Stimulated activated naive CD8-positive, alpha-beta T cell treated with anti-CD3 and anti-CD28 coated beads, Interleukin-15, amount 100 ng/mL, for 72 hours (primary cell): ENCODE data around the gene MAP2K1.

Experiments used
- ATAC-seq: fragments of 150-1000 bp; cut with Tn5 transposase; 2 replicates; pipeline ENCODE4 v1.10.0; 2021; ENCODE audit warnings: mild to moderate bottlenecking, moderate library complexity
- DNase-seq, 2 donors: peaks; one replicate each; pipeline ENCODE4 v3.0.0; 2021 to 2022
- H3K27ac Mint-ChIP-seq, 2 donors: one replicate each; pipeline ENCODE4 v1.8.0; 2022; ENCODE audit warnings: mild to moderate bottlenecking in 2 of 2, mixed read lengths in 2 of 2, moderate library complexity in 2 of 2
- H3K27me3 Mint-ChIP-seq: one replicate; pipeline ENCODE4 v1.8.0; 2022; ENCODE audit warnings: mixed read lengths
- H3K4me1 Mint-ChIP-seq: one replicate; pipeline ENCODE4 v1.8.0; 2022; ENCODE audit warnings: mild to moderate bottlenecking, mixed read lengths
- H3K4me3 Mint-ChIP-seq, 2 donors: one replicate each; pipeline ENCODE4 v1.8.0; 2022; ENCODE audit warnings: mild to moderate bottlenecking in 2 of 2, mixed read lengths in 2 of 2, moderate library complexity in 1 of 2
- H3K9me3 Mint-ChIP-seq, 2 donors: one replicate each; pipeline ENCODE4 v1.8.0; 2022; ENCODE audit warnings: mixed read lengths in 2 of 2

MAP2K1 gene

DNA sequence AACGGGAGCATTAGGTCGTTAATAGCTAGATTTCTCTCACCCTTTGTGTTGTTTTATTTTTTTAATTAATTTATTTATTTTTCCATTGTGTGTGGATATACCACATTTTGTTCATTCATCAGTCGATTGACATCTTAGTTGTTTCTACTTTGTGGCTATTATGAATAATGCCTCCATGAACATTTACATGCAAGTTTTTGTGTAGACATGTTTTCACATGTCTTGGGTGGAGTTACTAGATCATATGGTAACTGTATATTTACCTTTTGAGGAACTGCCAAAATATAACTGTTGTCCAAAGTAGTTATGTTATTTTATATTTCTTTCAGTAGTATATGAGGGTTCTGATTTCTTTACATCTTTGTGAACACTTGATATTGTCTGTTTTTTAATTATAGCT is 137.2 kb downstream of the MAP2K1 start:
- no peak for ATAC-seq
- no peaks in the 10 kb centered on the region for H3K9me3 Mint-ChIP-seq
- no peak for DNase-seq
- no peak overlapping the region for H3K27ac Mint-ChIP-seq
- H3K4me1 Mint-ChIP-seq = no peaks in the 10 kb centered on the region
- no peaks in the 10 kb centered on the region for H3K27me3 Mint-ChIP-seq
- no peak overlapping the region for H3K4me3 Mint-ChIP-seq

DNA sequence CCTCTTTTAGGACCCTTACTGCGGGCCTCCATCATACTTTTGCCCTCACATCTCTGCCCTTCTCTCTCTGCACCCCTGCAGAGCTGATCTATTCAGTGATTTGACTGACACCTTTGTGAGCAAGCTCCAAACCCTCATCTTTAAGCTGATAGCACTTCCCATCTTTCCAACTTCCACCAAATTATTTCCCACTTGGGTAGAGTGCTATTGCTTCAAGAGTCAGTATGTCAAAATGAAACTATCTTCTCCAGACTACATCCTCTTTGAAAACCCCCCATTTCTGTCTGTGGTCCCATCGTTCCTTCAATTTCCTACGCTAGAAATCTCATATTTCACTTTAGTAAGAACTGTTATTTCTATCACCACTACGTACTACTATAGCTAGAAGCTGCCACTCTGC is 138.1 kb downstream of the MAP2K1 start:
- Mint-ChIP-seq H3K27me3 (no peaks in the 10 kb centered on the region), H3K27ac (no peak overlapping the region), H3K4me3 (no peak overlapping the region), H3K9me3 (no peaks in the 10 kb centered on the region), H3K4me1 (no peaks in the 10 kb centered on the region)
- no peak for DNase-seq
- no peak for ATAC-seq

DNA sequence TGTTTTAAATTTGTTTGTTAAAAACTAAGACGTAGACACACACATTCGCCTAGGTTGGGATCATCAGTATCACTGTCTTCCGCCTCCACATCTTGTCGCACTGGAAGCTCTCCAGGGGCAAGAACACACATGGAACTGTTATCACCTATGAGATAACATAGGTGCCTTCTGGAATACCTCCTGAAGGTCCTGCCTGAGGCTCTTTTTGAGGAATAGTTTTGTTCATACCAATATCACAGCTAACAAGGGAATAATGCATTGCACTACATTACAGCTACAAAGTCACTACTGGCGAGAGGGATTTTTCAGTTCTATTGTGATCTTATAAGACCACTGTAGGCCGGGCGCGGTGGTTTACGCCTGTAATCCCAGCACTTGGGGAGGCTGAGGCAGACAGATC is 148.3 kb downstream of the MAP2K1 start:
- H3K27me3 Mint-ChIP-seq = no peaks in the 10 kb centered on the region

More for the DNA sequence above, 148.3 kb downstream of the MAP2K1 start:
- H3K4me1 Mint-ChIP-seq = no peaks in the 10 kb centered on the region
- H3K27ac Mint-ChIP-seq = no peak overlapping the region
- no peak overlapping the region for H3K4me3 Mint-ChIP-seq
- ATAC-seq (no peak), DNase-seq (no peak)
- H3K9me3 Mint-ChIP-seq = no peaks in the 10 kb centered on the region
